ENCODE data around the gene WDR82.
A peak's percentile ranks its signal among the peaks of the same experiment; 100 is the strongest.
"Not testable (repeated sequence)": the region's sequence is repeated elsewhere in the genome, so short reads cannot be mapped to it uniquely, and the experiment has no call there.

WDR82 gene

DNA sequence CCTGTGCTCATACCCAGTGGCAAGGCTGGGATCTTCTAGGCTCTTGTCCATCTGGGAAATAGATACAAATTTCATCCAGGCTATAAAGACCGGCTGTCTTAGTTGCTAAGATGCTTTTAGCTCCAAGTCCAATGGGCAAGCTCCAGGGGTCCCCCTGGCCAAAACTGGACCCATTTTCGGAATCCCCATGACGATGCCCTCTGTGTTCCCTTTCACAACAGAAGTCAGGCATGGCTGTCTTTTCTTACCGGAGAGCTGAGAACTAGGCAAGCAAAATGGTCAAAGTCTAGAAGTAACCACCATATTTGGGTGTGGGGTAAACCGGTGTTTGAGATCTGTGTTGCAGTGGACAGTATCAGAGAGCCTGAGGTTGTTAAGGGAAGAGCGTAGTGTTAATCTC lies 10.2 kb upstream of the WDR82 start:
- DNase-seq: no peak

- no peak for DNase-seq
Observed at GRCh38 chr3:52286777-52287110, 8.3 kb upstream of the WDR82 start.

GRCh38 chr3:52284051-52284450 lies 5.6 kb upstream of the WDR82 start:
- DNase-seq: not testable (repeated sequence)

DNA sequence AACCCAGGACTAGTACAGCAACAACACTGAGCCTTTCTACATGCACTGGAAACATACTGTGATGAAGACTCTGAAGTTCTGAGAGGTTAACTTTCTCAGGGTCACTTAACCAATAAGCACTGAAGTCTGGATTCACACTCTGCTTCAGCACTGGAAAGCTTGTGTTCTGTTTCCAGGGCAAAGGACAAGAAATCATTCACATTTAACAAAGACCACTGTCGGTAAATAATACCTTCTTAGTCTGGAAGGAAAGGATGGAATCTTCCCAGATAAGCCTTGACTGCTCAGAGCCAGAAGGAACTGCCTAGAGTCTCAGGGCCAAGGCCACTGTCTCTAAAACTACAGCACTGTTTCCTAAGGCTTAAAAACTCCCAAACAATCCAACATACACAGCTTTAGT lies 4.9 kb upstream of the WDR82 start:
- no peak for DNase-seq

DNA sequence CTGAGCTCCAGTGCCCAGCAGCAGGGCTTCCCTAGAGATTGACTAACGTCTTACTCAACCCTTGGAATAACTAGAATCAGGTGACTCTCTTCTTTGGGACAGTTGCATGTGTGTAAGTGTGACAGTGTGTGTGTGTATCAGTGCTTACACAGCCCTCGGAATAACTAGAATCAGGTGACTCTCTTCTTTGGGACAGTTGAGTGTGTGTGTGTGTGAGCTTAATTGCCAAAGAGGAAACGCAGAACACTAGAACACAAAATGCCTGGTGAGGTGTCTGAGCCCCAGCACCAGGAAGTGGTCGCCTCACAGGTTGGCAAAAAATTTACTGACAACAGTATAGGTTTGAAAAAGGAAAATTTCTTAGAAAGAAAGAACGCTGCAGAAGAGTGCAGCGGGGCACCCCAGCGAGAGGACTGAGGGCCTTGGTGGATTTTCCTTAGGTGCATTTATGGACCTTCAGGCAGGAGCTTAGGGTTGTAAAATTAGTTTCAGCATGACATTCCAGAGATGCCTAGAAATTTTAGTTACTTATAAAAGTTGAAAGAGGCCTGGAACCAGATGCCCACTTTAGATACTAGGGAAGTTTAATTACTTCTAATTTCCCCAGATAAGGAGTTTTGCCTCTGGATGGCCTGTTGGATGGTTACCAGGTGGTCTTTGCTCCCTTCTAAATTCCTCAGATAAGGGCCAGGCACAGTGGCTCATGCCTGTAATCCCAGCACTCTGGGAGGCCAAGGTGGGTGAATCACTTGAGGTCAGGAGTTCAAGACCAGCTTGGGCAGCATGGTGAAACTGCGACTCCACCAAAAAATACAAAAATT lies 3.7 kb upstream of the WDR82 start:
- no peak for DNase-seq

- no peak for DNase-seq
Observed at GRCh38 chr3:52280050-52280461, 1.6 kb upstream of the WDR82 start.

DNA sequence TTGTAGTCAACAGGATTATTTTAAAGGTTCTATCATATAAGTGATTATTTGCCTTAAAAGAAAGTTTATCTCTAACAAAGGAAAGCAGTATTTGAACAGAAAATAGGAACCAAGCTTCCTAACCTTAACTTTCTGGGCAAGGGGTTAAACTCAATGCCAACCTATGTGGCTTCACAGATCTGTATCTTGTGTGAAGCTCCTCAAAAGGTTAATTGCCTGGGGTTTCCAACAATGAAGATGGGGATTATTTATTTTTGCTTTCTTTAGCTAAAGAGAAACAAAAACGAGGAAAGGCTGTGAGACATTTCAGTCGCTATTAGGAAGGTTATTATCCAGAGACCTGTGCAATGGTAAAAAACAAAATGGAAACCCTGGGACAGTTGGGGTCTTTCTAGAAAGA lies 1.1 kb upstream of the WDR82 start:
- no peak for DNase-seq

GRCh38 chr3:52277972-52278509 lies 408 bp downstream of the WDR82 start:
- peak in 3 of 14 donors; percentile 67 to 88 (median 88) for DNase-seq

DNA sequence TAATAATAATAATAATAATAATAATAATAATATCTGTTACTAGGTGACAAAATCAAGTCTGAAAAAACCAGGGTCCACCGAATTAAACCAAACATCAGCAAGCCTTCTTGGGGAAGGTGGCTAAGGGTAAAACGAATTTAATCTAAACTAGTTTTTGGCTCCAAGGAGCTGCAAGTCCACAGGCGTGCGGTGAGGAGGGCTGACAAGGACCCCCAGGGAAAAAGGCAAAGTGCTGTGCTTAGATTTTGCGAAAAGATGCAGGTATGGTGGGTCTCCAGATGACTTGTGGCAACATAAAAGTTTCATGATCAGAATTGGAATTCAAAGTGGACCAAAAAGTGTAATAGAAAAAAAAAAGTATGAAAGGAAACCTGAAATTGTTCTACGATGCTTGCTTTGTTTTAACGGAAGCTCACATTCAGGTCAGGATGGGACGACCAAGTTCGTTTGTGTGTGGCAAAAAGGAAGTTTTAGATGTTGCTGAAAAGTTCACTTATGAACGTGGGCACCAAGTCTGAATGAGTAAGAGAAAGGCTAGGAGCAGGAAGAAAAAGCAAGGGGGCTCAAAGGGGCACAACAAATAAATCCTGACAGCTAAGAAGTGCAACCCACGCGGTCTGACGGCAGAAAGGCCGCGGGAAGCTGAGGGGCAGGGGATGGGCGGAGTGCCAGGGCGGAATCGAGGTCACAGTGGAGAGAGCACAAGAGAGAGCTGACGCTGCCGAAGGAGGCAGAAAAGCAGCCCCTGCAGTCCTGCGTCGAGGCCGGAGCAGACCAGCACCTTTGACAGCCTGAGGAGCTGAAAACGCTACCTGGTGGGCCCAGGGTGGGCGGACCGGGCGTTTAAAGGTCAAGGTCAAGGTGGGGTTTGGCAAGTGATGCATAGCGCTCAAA lies 1.1 kb downstream of the WDR82 start:
- peak in 11 of 14 donors; percentile 33 to 76 (median 62) for DNase-seq

- not testable (repeated sequence) for DNase-seq
Observed at GRCh38 chr3:52274781-52275180, 3.7 kb downstream of the WDR82 start.

DNA sequence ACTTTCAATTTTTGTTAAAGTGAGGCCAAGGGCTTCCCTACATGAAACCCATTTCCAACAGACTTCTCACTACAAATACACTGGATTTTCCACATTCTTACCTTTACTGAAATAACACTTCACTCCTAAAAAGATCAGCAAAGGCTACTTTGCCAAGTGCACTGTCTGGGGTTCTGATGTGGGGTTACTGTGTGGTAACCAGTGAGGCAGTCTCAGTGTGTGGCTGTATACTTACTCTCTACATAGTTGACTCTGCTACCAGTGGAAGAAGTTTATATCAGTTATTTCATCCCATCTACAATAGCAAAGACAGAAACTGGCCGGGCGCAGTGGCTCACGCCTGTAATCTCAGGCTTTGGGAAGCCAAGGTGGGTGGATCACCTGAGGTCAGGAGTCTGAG lies 5.6 kb downstream of the WDR82 start:
- DNase-seq: no peak

GRCh38 chr3:52272172-52272571 lies 6.3 kb downstream of the WDR82 start:
- not testable (repeated sequence) for DNase-seq

DNA sequence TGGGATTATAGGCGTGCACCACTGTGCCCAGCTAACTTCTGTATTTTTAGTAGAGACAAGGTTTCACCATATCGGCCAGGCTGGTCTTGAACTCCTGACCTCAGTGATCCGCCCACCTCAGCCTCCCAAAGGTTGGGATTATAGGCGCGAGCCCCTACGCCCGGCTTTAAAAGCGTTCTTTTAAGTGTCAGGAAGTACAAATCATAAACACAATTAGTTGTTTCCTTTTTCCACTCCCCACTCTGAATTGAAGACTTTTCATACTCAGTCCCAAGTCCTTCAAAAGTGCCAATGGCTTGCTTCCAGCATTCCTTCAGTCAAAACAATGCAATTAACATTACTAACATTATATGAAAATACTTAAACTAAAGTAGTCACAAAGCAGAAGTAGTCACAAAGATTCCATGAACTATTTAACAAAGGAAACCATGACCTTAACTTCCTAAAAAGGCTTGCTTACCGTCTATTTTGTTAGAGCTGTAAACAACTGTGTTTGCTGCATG lies 8.1 kb downstream of the WDR82 start:
- no peak for DNase-seq

GRCh38 chr3:52269776-52270175 lies 8.7 kb downstream of the WDR82 start:
- DNase-seq: no peak

DNA sequence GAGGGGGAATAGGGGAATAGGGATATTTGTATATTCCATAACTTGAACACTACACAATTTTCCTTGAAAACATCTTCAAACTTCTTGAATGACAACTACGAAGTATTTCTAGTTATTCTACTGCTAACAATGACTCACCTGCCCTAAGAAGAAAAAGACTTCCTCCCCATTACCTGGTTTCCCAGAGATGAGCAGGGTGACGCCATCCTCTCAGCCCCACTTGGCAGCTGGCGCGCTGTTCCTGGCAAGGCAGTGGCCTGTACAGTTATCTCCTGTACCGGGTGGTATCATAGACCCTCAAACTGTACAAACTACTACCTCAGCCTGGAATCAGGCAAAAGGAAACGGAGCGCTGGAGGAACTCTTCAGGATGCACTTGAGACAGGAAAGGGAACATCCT lies 10.4 kb downstream of the WDR82 start:
- DNase-seq: no peak

DNA sequence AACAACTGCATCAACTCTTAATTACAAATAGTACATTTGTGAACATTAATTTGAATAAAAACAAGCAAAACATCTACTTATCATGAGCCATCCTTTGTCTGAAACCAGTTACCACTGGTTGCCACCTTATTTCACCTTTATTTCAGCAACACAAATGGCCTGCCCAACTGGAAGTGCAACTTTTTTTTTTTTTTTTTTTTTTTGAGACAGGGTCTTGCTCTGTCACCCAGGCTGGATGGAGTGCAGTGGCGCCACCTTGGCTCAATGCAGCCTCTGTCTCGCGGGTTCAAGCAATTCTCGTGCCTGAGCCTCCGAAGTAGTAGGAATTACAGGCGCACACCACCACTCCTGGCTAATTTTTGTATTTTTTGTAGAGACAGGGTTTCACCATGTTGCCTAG lies 13.1 kb downstream of the WDR82 start:
- no peak for DNase-seq

DNA sequence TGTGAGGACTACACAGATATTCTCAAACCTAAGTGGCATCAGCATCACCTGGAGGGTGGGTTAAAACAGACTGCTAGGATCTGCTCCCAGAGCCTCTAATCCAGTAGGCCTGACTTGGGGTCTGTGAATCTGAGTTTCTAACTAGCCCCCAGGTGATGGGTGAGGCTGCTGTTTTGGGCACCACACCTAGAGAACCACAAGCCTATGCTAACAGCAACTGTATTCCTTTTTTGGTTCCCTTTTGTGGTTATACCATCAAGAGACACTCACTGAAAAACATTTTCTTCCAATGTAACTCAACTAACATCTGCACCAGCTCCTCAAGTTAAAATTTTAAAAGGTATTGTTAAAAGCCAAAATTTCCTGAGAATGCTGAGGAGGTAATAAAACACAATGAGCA lies 16.0 kb downstream of the WDR82 start:
- no peak for DNase-seq

- no peak for DNase-seq
Observed at GRCh38 chr3:52259448-52259847, 19.0 kb downstream of the WDR82 start.

GRCh38 chr3:52259035-52259434 lies 19.4 kb downstream of the WDR82 start:
- no peak for DNase-seq

GRCh38 chr3:52257911-52258310 lies 20.5 kb downstream of the WDR82 start:
- DNase-seq: no peak

DNA sequence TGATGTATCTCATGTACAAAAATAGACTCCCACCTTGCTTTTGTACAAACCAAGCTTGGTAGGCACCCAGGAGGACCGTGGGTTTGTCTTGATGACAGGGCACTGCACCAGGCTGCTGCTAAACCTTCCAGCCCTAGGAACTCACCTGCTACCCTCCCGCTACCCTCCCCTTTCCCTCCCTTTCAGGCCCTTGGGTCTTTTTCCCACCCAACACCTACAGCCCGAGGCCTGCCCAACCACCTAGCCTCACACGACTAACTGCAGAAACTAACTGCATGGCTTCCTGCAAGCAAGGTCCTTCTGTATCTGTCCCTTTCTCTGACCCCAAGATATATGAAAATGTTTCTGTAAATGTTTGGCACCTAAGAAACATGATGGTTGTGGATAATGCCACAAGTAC lies 21.8 kb downstream of the WDR82 start:
- no peak for DNase-seq

GRCh38 chr3:52256159-52256558 lies 22.3 kb downstream of the WDR82 start:
- no peak for DNase-seq

DNA sequence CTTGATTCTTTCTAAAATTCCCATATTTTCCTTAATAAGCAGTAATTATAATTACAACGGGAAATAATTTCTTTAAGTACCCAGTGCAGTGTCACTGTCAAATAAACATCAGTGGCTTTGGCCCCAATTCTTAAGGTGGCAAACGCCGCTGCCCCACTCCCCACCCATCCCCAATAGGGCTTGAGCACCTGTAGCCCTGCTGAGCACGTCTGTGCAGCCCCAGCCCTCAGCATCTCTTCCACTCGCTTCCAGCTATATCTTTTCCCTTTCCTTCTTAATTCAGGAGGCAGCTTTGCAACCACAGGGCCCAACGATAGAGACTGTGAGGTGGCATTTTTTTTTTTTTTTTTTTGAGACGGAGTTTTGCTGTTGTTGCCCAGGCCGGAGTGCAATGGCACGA lies 23.8 kb downstream of the WDR82 start:
- DNase-seq: no peak

All from C1 segment of cervical spinal cord (tissue), 14 donors.